GM23338 (cell line): Measurements from ENCODE around the gene CDKAL1. TPM values are rescaled to one million over a fixed set of nuclear protein-coding genes. Genes with fewer than 3 reads are reported as not detected.

Source experiments
- ATAC-seq: fragments of 200-7000 bp; cut with Tn5 transposase; 3 replicates; pipeline ENCODE4 v1.9.1; 2020
- DNase-seq: peaks from one replicate; pipeline ENCODE4 v3.0.0-alpha.2; 2015; ENCODE audit warnings: low spot score
- H2AFZ ChIP-seq: fragments of 200-600 bp; sonication (generic); 2 replicates; pipeline ENCODE4 v1.8.0; 2016; ENCODE audit warnings: antibody characterized with exemption, mild to moderate bottlenecking, moderate library complexity
- H3F3A ChIP-seq: fragments of 200-600 bp; sonication (generic); replicated peaks from 2 replicates; pipeline ENCODE4 v1.8.0; 2017; ENCODE audit warnings: antibody characterized with exemption, mixed run types, low read depth
- H3K27ac ChIP-seq: fragments of 200-600 bp; sonication (generic); 2 replicates; pipeline ENCODE4 v1.6.1; 2016; ENCODE audit warnings: low read depth
- H3K27me3 ChIP-seq: fragments of 200-600 bp; sonication (generic); 2 replicates; pipeline ENCODE4 v1.8.0; 2016; ENCODE audit warnings: mild to moderate bottlenecking, mixed run types, moderate library complexity; ENCODE audit not compliant: insufficient read depth
- H3K36me3 ChIP-seq: fragments of 200-600 bp; sonication (generic); 2 replicates; pipeline ENCODE4 v1.8.0; 2016; ENCODE audit warnings: mild to moderate bottlenecking; ENCODE audit not compliant: insufficient read depth
- H3K4me1 ChIP-seq: fragments of 200-600 bp; sonication (generic); 2 replicates; pipeline ENCODE4 v1.8.0; 2016; ENCODE audit warnings: mild to moderate bottlenecking, moderate library complexity; ENCODE audit not compliant: insufficient read depth
- H3K4me2 ChIP-seq: fragments of 200-600 bp; sonication (generic); 2 replicates; pipeline ENCODE4 v1.7.1; 2017; ENCODE audit warnings: mixed run types
- H3K4me3 ChIP-seq: fragments of 200-600 bp; sonication (generic); 2 replicates; pipeline ENCODE4 v1.6.1; 2016; ENCODE audit warnings: mixed run types
- H3K79me2 ChIP-seq: fragments of 200-600 bp; sonication (generic); replicated peaks from 2 replicates; pipeline ENCODE4 v1.8.0; 2017; ENCODE audit warnings: mild to moderate bottlenecking; ENCODE audit not compliant: insufficient read depth
- H3K9me2 ChIP-seq: fragments of 200-600 bp; sonication (generic); 2 replicates; pipeline ENCODE4 v1.8.0; 2017; ENCODE audit not compliant: insufficient read depth
- H4K20me1 ChIP-seq: fragments of 200-600 bp; sonication (generic); replicated peaks from 2 replicates; pipeline ENCODE4 v1.8.0; 2017; ENCODE audit warnings: mild to moderate bottlenecking; ENCODE audit not compliant: insufficient read depth
- H3K27ac Mint-ChIP-seq: 2 replicates; pipeline ENCODE4 v1.8.0; 2020; ENCODE audit warnings: inconsistent platforms, mild to moderate bottlenecking, moderate library complexity, mixed read lengths
- H3K27me3 Mint-ChIP-seq: 3 replicates; pipeline ENCODE4 v1.8.0; 2022; ENCODE audit warnings: low read depth, mild to moderate bottlenecking, moderate library complexity, mixed read lengths, inconsistent platforms; ENCODE audit not compliant: insufficient read depth, poor library complexity
- H3K36me3 Mint-ChIP-seq: 3 replicates; pipeline ENCODE4 v1.8.0; 2021; ENCODE audit warnings: low read depth, mild to moderate bottlenecking, inconsistent platforms, moderate library complexity, mixed read lengths
- H3K4me1 Mint-ChIP-seq: 3 replicates; pipeline ENCODE4 v1.8.0; 2020; ENCODE audit warnings: mild to moderate bottlenecking, inconsistent platforms, mixed read lengths
- H3K4me3 Mint-ChIP-seq: 3 replicates; pipeline ENCODE4 v1.8.0; 2021; ENCODE audit warnings: moderate library complexity, mild to moderate bottlenecking, inconsistent platforms, mixed read lengths
- H3K9me3 Mint-ChIP-seq: 3 replicates; pipeline ENCODE4 v1.8.0; 2020; ENCODE audit warnings: moderate library complexity, mild to moderate bottlenecking, inconsistent platforms, mixed read lengths
- EZH2phosphoT487 ChIP-seq: fragments of 200-600 bp; sonication (generic); IDR thresholded peaks from one replicate; pipeline ENCODE4 v1.8.1; 2018; ENCODE audit warnings: antibody characterized with exemption; ENCODE audit not compliant: unreplicated experiment
- JUNB ChIP-seq: IDR thresholded peaks from one replicate; pipeline ENCODE4 v1.6.1; 2016; ENCODE audit warnings: antibody characterized with exemption; ENCODE audit not compliant: unreplicated experiment
- NANOG ChIP-seq: IDR thresholded peaks from 2 replicates; pipeline ENCODE4 v1.6.1; 2016; ENCODE audit warnings: antibody characterized with exemption, borderline replicate concordance
- STAT1 ChIP-seq: IDR thresholded peaks from one replicate; pipeline ENCODE4 v1.6.1; 2016; ENCODE audit warnings: antibody characterized with exemption; ENCODE audit not compliant: unreplicated experiment
- ZNF114 ChIP-seq: fragments of 250-450 bp; sonication (Bioruptor Pico); IDR thresholded peaks from 2 replicates; pipeline ENCODE4 v1.5.0; 2020; ENCODE audit warnings: mild to moderate bottlenecking, moderate library complexity
- ZNF331 ChIP-seq: fragments of 250-450 bp; sonication (Bioruptor Pico); IDR thresholded peaks from 2 replicates; pipeline ENCODE4 v1.5.0; 2020; ENCODE audit warnings: low read depth, mild to moderate bottlenecking, moderate library complexity
- polyA plus RNA-seq: library from polyadenylated mRNA; unstranded; fragments of >200 nt; fragmentation: Nextera tagmentation; extraction: Ambion mirVana; gene quantifications from 2 replicates; pipeline ENCODE4 v1.2.1, GENCODE V29; 2016
- total RNA-seq: library from RNA; depleted of rRNA; stranded (reverse); fragments of >200 nt; shearing (Covaris generic); gene quantifications from 2 replicates; pipeline ENCODE4 v1.2.3, GENCODE V29; 2014
- TF ChIP-seq, protein P1 (sequence below): fragments of 250-450 bp; sonication (Bioruptor Pico); IDR thresholded peaks from 2 replicates; pipeline ENCODE4 v1.5.0; 2020; ENCODE audit warnings: mild to moderate bottlenecking, moderate library complexity
- TF ChIP-seq, protein P2 (sequence below): IDR thresholded peaks from 2 replicates; pipeline ENCODE4 v1.6.1; 2016; ENCODE audit warnings: antibody characterized with exemption
- TF ChIP-seq, protein P3 (sequence below), 2 experiments: fragments of 200-600 bp in 1 of 2; sonication (generic) in 1 of 2; conservative IDR thresholded peaks; 2 replicates each; pipeline versions ENCODE4 v1.5.1 to v1.6.1; 2016 to 2017; ENCODE audit warnings: antibody characterized with exemption in 2 of 2, low read depth in 2 of 2, mild to moderate bottlenecking in 2 of 2, moderate library complexity in 1 of 2

Gene CDKAL1
- total and polyA plus RNA-seq, 2 experiments from 2014 or later, result 17.8 to 35.0 TPM

DNA sequence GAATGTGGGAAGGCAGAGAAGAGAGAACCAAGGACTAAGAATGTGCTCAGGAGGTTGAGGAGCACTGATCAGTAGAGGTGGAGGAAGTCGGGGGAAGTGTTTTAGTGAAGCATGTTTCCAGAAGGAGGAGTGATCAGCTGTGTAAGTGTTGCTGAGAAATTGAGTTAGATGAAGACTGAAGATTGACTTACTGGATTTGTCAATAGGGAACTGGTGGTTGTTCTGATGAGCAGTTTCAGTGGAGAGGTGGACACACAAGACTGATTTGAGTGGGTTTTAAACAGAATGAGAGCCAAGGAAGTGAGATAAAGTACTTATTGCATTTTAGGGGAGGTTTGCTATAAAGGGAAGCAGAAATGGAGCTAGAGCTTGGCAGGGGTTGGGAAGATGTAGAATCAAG, 182.6 kb downstream of the CDKAL1 start:
- Histone ChIP-seq H3K4me1 (no peaks in the 10 kb centered on the region), H3K4me3 (no peak overlapping the region), H2AFZ (no peak overlapping the region), H3K79me2 (0 out of 2 replicates have a peak, but pooled peaks cover 12% of the 10 kb centered on the region), H3K4me2 (no peak overlapping the region), H3K9me2 (no peaks in the 10 kb centered on the region), H3K27me3 (no peaks in the 10 kb centered on the region), H3F3A (no peaks in the 10 kb centered on the region), H4K20me1 (no peaks in the 10 kb centered on the region; the same call in 1 of the 2 replicates), H3K27ac (no peak overlapping the region), H3K36me3 (no peaks in the 10 kb centered on the region)
- TF ChIP-seq NANOG, result no peak
- TF ChIP-seq STAT1, result no peak
- no peak for TF ChIP-seq JUNB
- TF ChIP-seq, protein P1, sequence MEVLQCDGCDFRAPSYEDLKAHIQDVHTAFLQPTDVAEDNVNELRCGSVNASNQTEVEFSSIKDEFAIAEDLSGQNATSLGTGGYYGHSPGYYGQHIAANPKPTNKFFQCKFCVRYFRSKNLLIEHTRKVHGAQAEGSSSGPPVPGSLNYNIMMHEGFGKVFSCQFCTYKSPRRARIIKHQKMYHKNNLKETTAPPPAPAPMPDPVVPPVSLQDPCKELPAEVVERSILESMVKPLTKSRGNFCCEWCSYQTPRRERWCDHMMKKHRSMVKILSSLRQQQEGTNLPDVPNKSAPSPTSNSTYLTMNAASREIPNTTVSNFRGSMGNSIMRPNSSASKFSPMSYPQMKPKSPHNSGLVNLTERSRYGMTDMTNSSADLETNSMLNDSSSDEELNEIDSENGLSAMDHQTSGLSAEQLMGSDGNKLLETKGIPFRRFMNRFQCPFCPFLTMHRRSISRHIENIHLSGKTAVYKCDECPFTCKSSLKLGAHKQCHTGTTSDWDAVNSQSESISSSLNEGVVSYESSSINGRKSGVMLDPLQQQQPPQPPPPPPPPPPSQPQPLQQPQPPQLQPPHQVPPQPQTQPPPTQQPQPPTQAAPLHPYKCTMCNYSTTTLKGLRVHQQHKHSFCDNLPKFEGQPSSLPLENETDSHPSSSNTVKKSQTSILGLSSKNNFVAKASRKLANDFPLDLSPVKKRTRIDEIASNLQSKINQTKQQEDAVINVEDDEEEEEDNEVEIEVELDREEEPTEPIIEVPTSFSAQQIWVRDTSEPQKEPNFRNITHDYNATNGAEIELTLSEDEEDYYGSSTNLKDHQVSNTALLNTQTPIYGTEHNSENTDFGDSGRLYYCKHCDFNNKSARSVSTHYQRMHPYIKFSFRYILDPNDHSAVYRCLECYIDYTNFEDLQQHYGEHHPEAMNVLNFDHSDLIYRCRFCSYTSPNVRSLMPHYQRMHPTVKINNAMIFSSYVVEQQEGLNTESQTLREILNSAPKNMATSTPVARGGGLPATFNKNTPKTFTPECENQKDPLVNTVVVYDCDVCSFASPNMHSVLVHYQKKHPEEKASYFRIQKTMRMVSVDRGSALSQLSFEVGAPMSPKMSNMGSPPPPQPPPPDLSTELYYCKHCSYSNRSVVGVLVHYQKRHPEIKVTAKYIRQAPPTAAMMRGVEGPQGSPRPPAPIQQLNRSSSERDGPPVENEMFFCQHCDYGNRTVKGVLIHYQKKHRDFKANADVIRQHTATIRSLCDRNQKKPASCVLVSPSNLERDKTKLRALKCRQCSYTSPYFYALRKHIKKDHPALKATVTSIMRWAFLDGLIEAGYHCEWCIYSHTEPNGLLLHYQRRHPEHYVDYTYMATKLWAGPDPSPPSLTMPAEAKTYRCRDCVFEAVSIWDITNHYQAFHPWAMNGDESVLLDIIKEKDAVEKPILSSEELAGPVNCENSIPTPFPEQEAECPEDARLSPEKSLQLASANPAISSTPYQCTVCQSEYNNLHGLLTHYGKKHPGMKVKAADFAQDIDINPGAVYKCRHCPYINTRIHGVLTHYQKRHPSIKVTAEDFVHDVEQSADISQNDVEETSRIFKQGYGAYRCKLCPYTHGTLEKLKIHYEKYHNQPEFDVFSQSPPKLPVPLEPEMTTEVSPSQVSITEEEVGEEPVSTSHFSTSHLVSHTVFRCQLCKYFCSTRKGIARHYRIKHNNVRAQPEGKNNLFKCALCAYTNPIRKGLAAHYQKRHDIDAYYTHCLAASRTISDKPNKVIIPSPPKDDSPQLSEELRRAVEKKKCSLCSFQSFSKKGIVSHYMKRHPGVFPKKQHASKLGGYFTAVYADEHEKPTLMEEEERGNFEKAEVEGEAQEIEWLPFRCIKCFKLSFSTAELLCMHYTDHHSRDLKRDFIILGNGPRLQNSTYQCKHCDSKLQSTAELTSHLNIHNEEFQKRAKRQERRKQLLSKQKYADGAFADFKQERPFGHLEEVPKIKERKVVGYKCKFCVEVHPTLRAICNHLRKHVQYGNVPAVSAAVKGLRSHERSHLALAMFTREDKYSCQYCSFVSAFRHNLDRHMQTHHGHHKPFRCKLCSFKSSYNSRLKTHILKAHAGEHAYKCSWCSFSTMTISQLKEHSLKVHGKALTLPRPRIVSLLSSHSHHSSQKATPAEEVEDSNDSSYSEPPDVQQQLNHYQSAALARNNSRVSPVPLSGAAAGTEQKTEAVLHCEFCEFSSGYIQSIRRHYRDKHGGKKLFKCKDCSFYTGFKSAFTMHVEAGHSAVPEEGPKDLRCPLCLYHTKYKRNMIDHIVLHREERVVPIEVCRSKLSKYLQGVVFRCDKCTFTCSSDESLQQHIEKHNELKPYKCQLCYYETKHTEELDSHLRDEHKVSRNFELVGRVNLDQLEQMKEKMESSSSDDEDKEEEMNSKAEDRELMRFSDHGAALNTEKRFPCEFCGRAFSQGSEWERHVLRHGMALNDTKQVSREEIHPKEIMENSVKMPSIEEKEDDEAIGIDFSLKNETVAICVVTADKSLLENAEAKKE, result no peak
- no peak for TF ChIP-seq ZNF331 (CRISPR knock-in tag)
- TF ChIP-seq EZH2phosphoT487, result no peak
- H3K27ac Mint-ChIP-seq, result no peak overlapping the region
- H3K27me3 Mint-ChIP-seq, result no peaks in the 10 kb centered on the region
- H3K36me3 Mint-ChIP-seq, result peaks cover 5% of the 10 kb centered on the region; the same call in 2 of the 3 replicates
- no peak overlapping the region for H3K4me3 Mint-ChIP-seq
- DNase-seq, result no peak
- ATAC-seq, result no peak
- peaks cover 5% of the 10 kb centered on the region; the same call in 2 of the 3 replicates for H3K9me3 Mint-ChIP-seq
- H3K4me1 Mint-ChIP-seq, result peaks cover 9% of the 10 kb centered on the region

DNA sequence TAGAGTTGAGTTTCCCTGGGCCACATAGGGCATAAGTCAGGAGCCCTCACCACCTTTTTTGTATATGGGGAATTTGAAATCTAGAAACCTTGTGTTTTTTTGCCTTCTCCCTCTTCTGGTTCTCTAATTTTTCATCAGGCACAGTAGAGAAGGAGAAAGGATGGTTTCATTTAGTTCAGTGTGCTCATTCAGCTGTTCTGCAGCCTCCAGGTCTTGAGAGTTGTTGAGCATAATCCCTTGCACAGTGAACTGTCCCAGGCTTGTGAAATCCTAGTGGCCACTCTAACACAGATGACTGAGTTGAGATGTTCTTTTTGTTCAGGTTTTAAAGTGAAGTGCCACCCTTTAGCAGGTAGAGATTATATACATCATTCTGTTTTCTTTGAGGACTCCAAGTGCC, 183.5 kb downstream of the CDKAL1 start:
- no peak overlapping the region for H3K4me2 ChIP-seq
- TF ChIP-seq ZNF114 (CRISPR knock-in tag) (no peak), EZH2phosphoT487 (no peak), STAT1 (no peak), JUNB (no peak)
- TF ChIP-seq, protein P2, sequence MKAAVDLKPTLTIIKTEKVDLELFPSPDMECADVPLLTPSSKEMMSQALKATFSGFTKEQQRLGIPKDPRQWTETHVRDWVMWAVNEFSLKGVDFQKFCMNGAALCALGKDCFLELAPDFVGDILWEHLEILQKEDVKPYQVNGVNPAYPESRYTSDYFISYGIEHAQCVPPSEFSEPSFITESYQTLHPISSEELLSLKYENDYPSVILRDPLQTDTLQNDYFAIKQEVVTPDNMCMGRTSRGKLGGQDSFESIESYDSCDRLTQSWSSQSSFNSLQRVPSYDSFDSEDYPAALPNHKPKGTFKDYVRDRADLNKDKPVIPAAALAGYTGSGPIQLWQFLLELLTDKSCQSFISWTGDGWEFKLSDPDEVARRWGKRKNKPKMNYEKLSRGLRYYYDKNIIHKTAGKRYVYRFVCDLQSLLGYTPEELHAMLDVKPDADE, result no peak
- TF ChIP-seq, protein P3, sequence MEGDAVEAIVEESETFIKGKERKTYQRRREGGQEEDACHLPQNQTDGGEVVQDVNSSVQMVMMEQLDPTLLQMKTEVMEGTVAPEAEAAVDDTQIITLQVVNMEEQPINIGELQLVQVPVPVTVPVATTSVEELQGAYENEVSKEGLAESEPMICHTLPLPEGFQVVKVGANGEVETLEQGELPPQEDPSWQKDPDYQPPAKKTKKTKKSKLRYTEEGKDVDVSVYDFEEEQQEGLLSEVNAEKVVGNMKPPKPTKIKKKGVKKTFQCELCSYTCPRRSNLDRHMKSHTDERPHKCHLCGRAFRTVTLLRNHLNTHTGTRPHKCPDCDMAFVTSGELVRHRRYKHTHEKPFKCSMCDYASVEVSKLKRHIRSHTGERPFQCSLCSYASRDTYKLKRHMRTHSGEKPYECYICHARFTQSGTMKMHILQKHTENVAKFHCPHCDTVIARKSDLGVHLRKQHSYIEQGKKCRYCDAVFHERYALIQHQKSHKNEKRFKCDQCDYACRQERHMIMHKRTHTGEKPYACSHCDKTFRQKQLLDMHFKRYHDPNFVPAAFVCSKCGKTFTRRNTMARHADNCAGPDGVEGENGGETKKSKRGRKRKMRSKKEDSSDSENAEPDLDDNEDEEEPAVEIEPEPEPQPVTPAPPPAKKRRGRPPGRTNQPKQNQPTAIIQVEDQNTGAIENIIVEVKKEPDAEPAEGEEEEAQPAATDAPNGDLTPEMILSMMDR (conservative IDR thresholded peaks at IDR 0.05; ENCODE audit: low read depth in 2 of 2), result no peak

More for the DNA sequence above, 183.5 kb downstream of the CDKAL1 start:
- H3K9me2 ChIP-seq, result no peaks in the 10 kb centered on the region
- H3F3A ChIP-seq, result no peaks in the 10 kb centered on the region
- no peaks in the 10 kb centered on the region for H3K27me3 ChIP-seq
- no peaks in the 10 kb centered on the region for H3K27me3 Mint-ChIP-seq
- H3K79me2 ChIP-seq, result 0 out of 2 replicates have a peak, but pooled peaks cover 12% of the 10 kb centered on the region
- DNase-seq, result no peak
- peaks cover 6% of the 10 kb centered on the region; the same call in 2 of the 3 replicates for H3K4me1 Mint-ChIP-seq
- no peak overlapping the region for H3K4me3 Mint-ChIP-seq
- H2AFZ ChIP-seq, result no peak overlapping the region
- no peaks in the 10 kb centered on the region for H3K4me1 ChIP-seq
- ATAC-seq, result no peak
- H3K4me3 ChIP-seq, result no peak overlapping the region
- no peak overlapping the region for H3K27ac Mint-ChIP-seq
- peaks cover 14% of the 10 kb centered on the region; the same call in 2 of the 3 replicates for H3K9me3 Mint-ChIP-seq
- peaks cover 13% of the 10 kb centered on the region; the same call in 2 of the 3 replicates for H3K36me3 Mint-ChIP-seq
- H3K27ac ChIP-seq, result no peak overlapping the region
- no peaks in the 10 kb centered on the region; the same call in 1 of the 2 replicates for H4K20me1 ChIP-seq
- H3K36me3 ChIP-seq, result no peaks in the 10 kb centered on the region
